GM18508 (cell line): ENCODE results near the gene CD44.
"Not testable (repeated sequence)": the region's sequence is repeated elsewhere in the genome, so short reads cannot be mapped to it uniquely, and the experiment has no call there.

Experiments used
- ATAC-seq: cut with Tn5 transposase; IDR thresholded peaks from one replicate; pipeline ENCODE4 v1.9.1; 2021; ENCODE audit warnings: moderate number of reproducible peaks; ENCODE audit not compliant: insufficient read depth, unreplicated experiment

Gene CD44

GRCh38 chr11:35138943-35139721, at the start of gene CD44:
Gene CD44, plus strand, starts transcription at chr11:35139171. Its CDS starts 133 bp downstream, at chr11:35139304.
- no peak for ATAC-seq

GRCh38 chr11:35089666-35090065, 49.3 kb upstream of the CD44 start:
- ATAC-seq, result peak; percentile 77

DNA sequence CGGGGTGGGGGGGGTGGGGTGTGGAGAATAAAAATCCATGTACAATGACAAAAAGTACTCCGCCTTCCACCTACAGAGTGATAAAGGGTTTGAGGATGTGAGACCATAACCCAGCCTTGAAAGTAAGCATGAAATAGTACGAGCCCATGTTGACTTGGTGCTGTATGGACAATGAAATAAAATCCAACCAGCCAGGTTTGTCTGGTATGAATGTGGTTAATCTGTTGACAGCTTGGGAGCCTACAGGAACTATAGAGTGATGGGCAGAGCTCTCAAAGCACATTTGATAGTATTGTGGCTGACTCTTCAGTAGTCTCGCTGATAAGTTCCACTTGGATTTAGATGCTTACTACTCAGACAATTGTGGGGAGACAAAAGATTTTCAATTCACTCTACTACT, 48.8 kb upstream of the CD44 start:
- ATAC-seq, result no peak

GRCh38 chr11:35090991-35091390, 48.0 kb upstream of the CD44 start:
- ATAC-seq, result not testable (repeated sequence)

DNA sequence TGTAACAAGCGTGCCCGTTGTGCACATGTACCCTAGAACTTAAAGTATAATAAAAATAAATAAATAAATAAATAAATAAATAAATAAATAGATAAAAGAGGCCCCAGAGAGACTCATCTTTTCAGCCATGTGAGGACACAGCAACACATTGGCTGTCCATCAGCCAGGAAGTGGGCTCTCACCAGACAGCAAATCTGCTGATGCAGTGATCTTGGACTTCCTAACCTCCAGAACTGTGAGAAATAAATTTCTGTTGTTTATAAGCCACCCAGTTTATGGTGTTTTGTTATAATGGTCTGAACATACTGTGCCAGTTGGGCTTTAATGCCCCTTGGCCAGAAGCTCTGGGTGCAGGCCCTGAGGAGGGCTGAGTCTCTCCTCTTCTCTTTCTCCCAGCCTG, 42.2 kb upstream of the CD44 start:
- ATAC-seq, result no peak

GRCh38 chr11:35097814-35098455, 41.0 kb upstream of the CD44 start:
- no peak for ATAC-seq

DNA sequence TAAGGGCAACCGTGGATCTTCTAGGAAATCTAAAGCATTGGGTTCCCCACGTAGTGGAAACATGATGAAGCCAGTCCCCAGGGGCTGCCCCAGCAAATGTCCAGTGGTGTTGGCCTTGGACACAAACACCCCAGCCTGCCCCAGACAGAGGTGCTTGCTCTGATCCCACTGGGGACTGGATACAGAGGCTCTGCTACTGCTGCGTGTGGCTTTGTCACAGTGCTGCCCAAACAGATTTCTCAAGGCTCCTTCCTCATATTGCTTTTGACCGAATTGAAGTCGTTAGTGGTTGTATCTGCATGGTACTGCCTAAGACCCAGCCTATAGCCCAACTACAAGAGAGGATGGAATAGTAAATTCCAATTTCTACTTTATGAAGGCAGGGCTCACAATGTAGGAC, 40.1 kb upstream of the CD44 start:
- ATAC-seq, result no peak

GRCh38 chr11:35099278-35100012, 39.5 kb upstream of the CD44 start:
- no peak for ATAC-seq

GRCh38 chr11:35100013-35100383, 39.0 kb upstream of the CD44 start:
- ATAC-seq, result no peak

- no peak for ATAC-seq
These were observed 37.7 kb upstream of the CD44 start for GRCh38 chr11:35101223-35101622.

DNA sequence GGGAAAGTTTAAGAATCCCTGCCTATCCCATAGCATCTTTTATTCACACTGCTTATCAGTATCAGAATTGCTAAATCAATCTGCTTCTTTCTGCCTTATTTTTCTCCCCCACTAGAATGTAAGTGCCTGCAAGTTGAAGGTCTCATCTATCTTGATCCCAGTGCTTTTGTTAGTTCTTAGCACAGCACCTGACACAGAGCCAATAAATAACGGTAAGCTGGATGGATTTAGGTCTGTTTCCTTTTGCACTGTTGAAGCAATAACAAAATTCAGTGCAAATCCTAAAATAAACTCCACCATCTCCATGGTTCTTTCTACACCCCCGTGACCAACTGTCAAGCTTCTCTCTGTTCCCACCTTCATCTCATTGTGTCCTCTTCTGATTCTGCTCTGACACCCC, 36.7 kb upstream of the CD44 start:
- no peak for ATAC-seq

- ATAC-seq, result no peak
These were observed 35.4 kb upstream of the CD44 start for GRCh38 chr11:35103366-35104208.

DNA sequence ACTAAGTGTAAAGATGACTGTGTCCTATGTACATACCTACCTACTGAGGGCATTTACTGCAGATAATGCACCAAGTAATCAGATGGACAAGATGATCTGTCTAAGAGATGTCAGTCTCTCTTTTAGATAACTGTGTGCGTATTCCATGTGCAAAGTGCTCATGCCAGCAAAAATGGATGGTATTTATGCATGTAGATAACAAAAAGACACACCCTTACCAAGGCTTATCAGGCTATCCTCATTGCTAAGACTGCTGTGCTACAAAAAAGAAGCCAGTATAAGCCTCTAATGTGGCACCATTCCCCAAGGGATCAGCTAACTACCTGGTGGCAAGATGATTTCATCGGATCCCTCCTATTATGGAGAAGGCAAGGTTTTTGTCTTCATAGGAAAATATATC, 34.3 kb upstream of the CD44 start:
- ATAC-seq, result no peak

DNA sequence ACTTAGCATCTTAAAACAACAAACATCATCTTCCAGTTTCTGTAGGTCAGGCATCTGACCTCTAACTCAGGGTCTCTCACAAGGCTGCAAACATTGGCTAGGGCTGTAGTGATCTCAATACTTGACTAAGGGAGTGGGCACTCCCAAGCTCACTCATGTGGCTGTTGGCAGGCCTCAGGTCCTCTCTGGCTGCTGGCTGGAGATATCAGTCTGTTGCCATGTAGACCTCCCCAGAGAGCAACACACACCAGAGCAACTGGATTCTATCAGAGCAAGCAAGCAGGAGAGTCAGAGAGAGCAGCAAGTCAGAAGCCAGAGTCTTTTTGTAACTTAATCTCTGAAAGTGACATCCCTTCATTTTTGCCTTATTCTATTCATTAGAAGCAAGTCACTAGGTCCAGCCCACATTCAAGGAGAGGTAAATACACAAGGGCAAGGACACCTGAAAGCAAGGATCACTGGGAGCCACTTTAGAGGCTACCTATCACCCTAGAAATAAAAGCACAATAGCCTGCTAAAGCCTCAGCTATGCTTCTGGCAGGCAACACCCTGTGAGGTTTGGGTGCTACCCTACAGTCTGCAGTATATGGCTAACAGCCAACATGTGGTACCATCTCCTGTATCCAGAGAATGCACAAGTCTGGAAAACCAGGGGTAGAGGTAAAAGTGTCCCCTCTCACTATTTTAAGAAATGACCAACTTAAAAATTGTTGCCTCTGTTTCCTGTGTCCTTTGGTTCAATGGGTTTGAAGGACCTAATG, 33.5 kb upstream of the CD44 start:
- no peak for ATAC-seq

DNA sequence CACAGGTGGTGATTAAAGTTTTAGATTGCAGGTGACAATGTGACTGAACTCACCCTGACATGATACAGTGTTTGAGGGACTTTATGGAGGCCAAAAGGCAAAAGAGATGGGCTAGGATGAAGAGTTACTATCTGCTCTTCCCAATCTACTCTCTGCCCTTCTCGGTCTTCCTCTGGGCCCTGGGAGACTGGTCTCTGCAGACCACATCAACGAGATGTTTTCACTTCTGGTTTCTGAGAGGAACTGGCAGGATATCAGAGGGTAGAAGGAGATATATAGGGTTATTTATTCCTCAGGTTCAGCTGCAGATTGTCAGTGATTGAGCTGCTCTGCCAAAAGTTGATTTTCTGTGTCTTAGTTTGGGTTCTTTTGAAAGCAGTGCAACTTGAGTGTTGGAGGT, 32.4 kb upstream of the CD44 start:
- ATAC-seq, result peak; percentile 83

- no peak for ATAC-seq
These were observed 31.1 kb upstream of the CD44 start for GRCh38 chr11:35107861-35108260.

DNA sequence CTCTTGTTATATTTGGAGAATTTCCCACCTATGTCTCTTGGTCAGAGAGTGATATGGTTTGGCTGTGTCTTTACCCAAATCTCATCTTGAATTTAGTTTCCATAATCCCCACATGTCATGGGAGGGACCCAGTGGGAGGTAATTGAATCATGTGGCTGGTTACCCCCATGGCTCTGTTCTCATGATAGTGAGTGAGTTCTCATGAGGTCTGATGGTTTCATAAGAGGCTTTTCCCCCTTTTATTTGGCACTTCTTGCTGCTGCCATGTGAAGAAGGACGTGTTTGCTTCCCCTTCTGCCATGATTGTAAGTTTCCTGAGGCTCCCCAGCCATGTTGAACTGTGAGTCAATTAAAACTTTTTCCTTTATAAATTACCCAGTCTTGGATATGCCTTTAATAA, 30.6 kb upstream of the CD44 start:
- not testable (repeated sequence) for ATAC-seq

DNA sequence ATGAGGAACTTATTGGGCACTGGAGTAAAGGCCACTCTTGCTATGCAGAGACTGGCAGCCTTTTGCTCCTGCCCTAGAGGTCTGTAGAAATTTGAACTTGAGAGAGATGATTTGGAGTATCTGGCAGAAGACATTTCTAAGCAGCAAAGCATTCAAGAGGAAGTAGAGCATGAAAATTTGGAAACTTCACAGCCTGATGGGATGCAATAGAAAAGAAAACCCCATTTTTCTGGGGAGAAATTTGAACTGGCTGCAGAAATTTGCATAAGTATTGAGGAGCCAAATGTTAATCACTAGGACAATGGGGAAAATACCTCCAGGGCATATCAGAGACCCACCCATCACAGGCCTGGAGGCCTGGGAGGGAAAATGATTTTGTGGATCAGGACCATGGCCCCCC, 29.9 kb upstream of the CD44 start:
- ATAC-seq, result no peak

GRCh38 chr11:35109827-35110226, 29.1 kb upstream of the CD44 start:
- no peak for ATAC-seq
